H1 (cell line): ENCODE measurements around the gene KBTBD13. TPM values are rescaled to one million over a fixed set of nuclear protein-coding genes. Genes with fewer than 3 reads are reported as not detected.

Experiments
- CTCF ChIA-PET: fragments of 300-600 bp; sonication (Branson Sonifier 250); formaldehyde crosslinking; loops from one replicate; lab custom pipeline; 2021; ENCODE audit not compliant: partially characterized antibody; lab: Charles Lee
- POLR2A ChIA-PET: fragments of 300-600 bp; sonication (Branson Sonifier 250); formaldehyde crosslinking; loops from one replicate; lab custom pipeline; 2021; ENCODE audit warnings: inconsistent platforms; ENCODE audit not compliant: partially characterized antibody; lab: Charles Lee
- DNase-seq, 2 experiments: peaks; one replicate each; pipeline versions ENCODE4 v3.0.0 to v3.0.0-alpha.2; 2010 to 2022; ENCODE audit warnings: low spot score in 2 of 2, low read depth in 1 of 2, mixed read lengths in 1 of 2
- FAIRE-seq: peaks from 2 replicates; lab custom pipeline; 2011; peaks lifted over from hg19 to GRCh38; lab: Jason Lieb, UNC
- H2AFZ ChIP-seq: 2 replicates; pipeline ENCODE4 v1.8.1; 2012; ENCODE audit warnings: low read length, inconsistent platforms
- H2AK5ac ChIP-seq: 2 replicates; pipeline ENCODE4 v1.6.1; 2013; ENCODE audit warnings: low read depth, low read length
- H2BK120ac ChIP-seq: replicated peaks from 2 replicates; pipeline ENCODE3; 2013; ENCODE audit warnings: low read depth, low read length, inconsistent platforms
- H2BK12ac ChIP-seq: 2 replicates; pipeline ENCODE4 v1.6.1; 2013; ENCODE audit warnings: low read depth, low read length
- H2BK15ac ChIP-seq: 2 replicates; pipeline ENCODE4 v1.6.1; 2013; ENCODE audit warnings: low read length
- H2BK20ac ChIP-seq: 2 replicates; pipeline ENCODE4 v1.6.1; 2013; ENCODE audit warnings: low read length
- H2BK5ac ChIP-seq: 2 replicates; pipeline ENCODE4 v1.6.1; 2013; ENCODE audit warnings: low read depth, low read length
- H3K14ac ChIP-seq: 2 replicates; pipeline ENCODE4 v1.6.1; 2013; ENCODE audit warnings: inconsistent platforms; ENCODE audit not compliant: insufficient read length
- H3K18ac ChIP-seq: 2 replicates; pipeline ENCODE4 v1.6.1; 2013; ENCODE audit warnings: low read length; ENCODE audit errors: extremely low read depth
- H3K23ac ChIP-seq: 2 replicates; pipeline ENCODE4 v1.6.1; 2013; ENCODE audit warnings: inconsistent platforms; ENCODE audit not compliant: insufficient read length
- H3K23me2 ChIP-seq: 2 replicates; pipeline ENCODE4 v1.6.1; 2013; ENCODE audit warnings: low read depth, low read length
- H3K27ac ChIP-seq: 2 replicates; pipeline ENCODE4 v1.6.1; 2011; ENCODE audit warnings: low read depth, low read length, inconsistent platforms
- H3K27me3 ChIP-seq, 4 experiments: replicated peaks in 1 of 4; 1 replicate in 1 of 4; 2 replicates in 3 of 4; pipeline versions ENCODE4 v1.6.1 to v1.8.1; 2011 to 2013; ENCODE audit warnings: low read length in 3 of 4, mild to moderate bottlenecking in 3 of 4, inconsistent platforms in 2 of 4, mixed read lengths in 2 of 4, moderate library complexity in 1 of 4; ENCODE audit not compliant: control insufficient read depth in 3 of 4, insufficient read depth in 3 of 4; ENCODE audit errors: extremely low read depth in 1 of 4
- H3K36me3 ChIP-seq, 4 experiments: 2 replicates each; pipeline versions ENCODE4 v1.6.1 to v1.8.1; 2011 to 2013; ENCODE audit warnings: mild to moderate bottlenecking in 4 of 4, low read length in 3 of 4, moderate library complexity in 2 of 4, control low read depth in 1 of 4, inconsistent platforms in 1 of 4; ENCODE audit not compliant: insufficient read depth in 4 of 4, control insufficient read depth in 2 of 4
- H3K4ac ChIP-seq: replicated peaks from 2 replicates; pipeline ENCODE3; 2013; ENCODE audit warnings: low read length, low read depth, mixed read lengths, inconsistent platforms; ENCODE audit not compliant: insufficient read length
- H3K4me1 ChIP-seq, 4 experiments: replicated peaks in 1 of 4; 1 replicate in 1 of 4; 2 replicates in 3 of 4; pipeline versions ENCODE4 v1.6.1 to v1.8.1; 2011 to 2013; ENCODE audit warnings: low read length in 3 of 4, inconsistent platforms in 2 of 4, mixed read lengths in 1 of 4; ENCODE audit not compliant: insufficient read depth in 4 of 4, control insufficient read depth in 3 of 4
- H3K4me2 ChIP-seq, 2 experiments: 2 replicates each; pipeline versions ENCODE4 v1.6.1 to v1.8.1; 2011 to 2013; ENCODE audit warnings: low read depth in 2 of 2, low read length in 2 of 2, control low read depth in 1 of 2, inconsistent platforms in 1 of 2, mild to moderate bottlenecking in 1 of 2; ENCODE audit not compliant: insufficient read depth in 1 of 2
- H3K4me3 ChIP-seq, 4 experiments: fragments of 200-600, 300-600 bp in 1 of 4; sonication (generic), shearing (Covaris generic), sonication (Bioruptor Twin) in 1 of 4; 2 replicates each; pipeline versions ENCODE4 v1.5.1 to v1.8.1; 2011 to 2016; ENCODE audit warnings: low read length in 4 of 4, low read depth in 3 of 4, control low read depth in 2 of 4, inconsistent platforms in 2 of 4, mild to moderate bottlenecking in 2 of 4, mixed read lengths in 1 of 4, moderate library complexity in 1 of 4; ENCODE audit not compliant: insufficient read depth in 2 of 4; ENCODE audit errors: extremely low read depth in 1 of 4
- H3K56ac ChIP-seq: replicated peaks from 2 replicates; pipeline ENCODE3; 2013; ENCODE audit warnings: low read depth, mild to moderate bottlenecking, mixed read lengths, low read length, inconsistent platforms; ENCODE audit not compliant: insufficient read length
- H3K79me1 ChIP-seq: 2 replicates; pipeline ENCODE4 v1.6.1; 2013; ENCODE audit warnings: low read depth, low read length, control low read depth
- H3K79me2 ChIP-seq, 2 experiments: 2 replicates each; pipeline versions ENCODE4 v1.6.1 to v1.8.1; 2012 to 2013; ENCODE audit warnings: low read length in 2 of 2, mild to moderate bottlenecking in 2 of 2, inconsistent platforms in 1 of 2; ENCODE audit not compliant: insufficient read depth in 2 of 2, control insufficient read depth in 1 of 2
- H3K9ac ChIP-seq, 4 experiments: replicated peaks in 1 of 4; 1 replicate in 1 of 4; 2 replicates in 3 of 4; pipeline versions ENCODE4 v1.6.1 to v1.8.1; 2011 to 2013; ENCODE audit warnings: low read depth in 3 of 4, low read length in 3 of 4, control low read depth in 2 of 4, mild to moderate bottlenecking in 2 of 4, moderate library complexity in 2 of 4, inconsistent platforms in 1 of 4; ENCODE audit errors: extremely low read depth in 1 of 4
- H3K9me3 ChIP-seq, 2 experiments: 2 replicates each; pipeline versions ENCODE4 v1.6.1 to v1.8.1; 2012 to 2013; ENCODE audit warnings: mild to moderate bottlenecking in 2 of 2, moderate library complexity in 2 of 2, control low read depth in 1 of 2, inconsistent platforms in 1 of 2, low read depth in 1 of 2, low read length in 1 of 2, mixed read lengths in 1 of 2; ENCODE audit not compliant: insufficient read depth in 2 of 2
- H4K20me1 ChIP-seq, 2 experiments: replicated peaks in 1 of 2; 2 replicates each; pipeline versions ENCODE3 to v1.8.1; 2011 to 2013; ENCODE audit warnings: inconsistent platforms in 2 of 2, low read length in 2 of 2, mild to moderate bottlenecking in 1 of 2; ENCODE audit not compliant: insufficient read depth in 2 of 2, control insufficient read depth in 1 of 2
- H4K5ac ChIP-seq: 2 replicates; pipeline ENCODE4 v1.6.1; 2013; ENCODE audit warnings: low read length, low read depth, mixed read lengths, inconsistent platforms; ENCODE audit not compliant: insufficient read length
- H4K8ac ChIP-seq: 2 replicates; pipeline ENCODE4 v1.8.0; 2013; ENCODE audit warnings: mild to moderate bottlenecking, moderate library complexity, low read length, inconsistent platforms; ENCODE audit not compliant: insufficient read depth; ENCODE audit errors: extremely low read depth
- H4K91ac ChIP-seq: replicated peaks from 2 replicates; pipeline ENCODE3; 2013; ENCODE audit warnings: low read length, mixed read lengths, inconsistent platforms; ENCODE audit not compliant: insufficient read length
- CREB1 ChIP-seq: IDR thresholded peaks from 2 replicates; pipeline ENCODE4 v1.6.1; 2012; ENCODE audit warnings: inconsistent platforms
- GABPA ChIP-seq: IDR thresholded peaks from 2 replicates; pipeline ENCODE4 v1.6.1; 2011; ENCODE audit warnings: mild to moderate bottlenecking, low read length, moderate library complexity, borderline replicate concordance; ENCODE audit not compliant: insufficient read depth
- HDAC2 ChIP-seq, 2 experiments: fragments of 300-600 bp in 1 of 2; sonication (generic) in 1 of 2; IDR thresholded peaks; 2 replicates each; pipeline ENCODE4 v1.6.1; 2011 to 2012; ENCODE audit warnings: low read depth in 2 of 2, low read length in 2 of 2, mild to moderate bottlenecking in 2 of 2, moderate library complexity in 2 of 2, borderline replicate concordance in 1 of 2, inconsistent platforms in 1 of 2
- MAX ChIP-seq: IDR thresholded peaks from 2 replicates; pipeline ENCODE4 v1.6.1; 2012; ENCODE audit warnings: inconsistent platforms
- NRF1 ChIP-seq: IDR thresholded peaks from 2 replicates; pipeline ENCODE4 v1.6.1; 2011; ENCODE audit warnings: mild to moderate bottlenecking, low read depth, low read length, improper control_type of control experiment
- SAP30 ChIP-seq: fragments of 300-600 bp; sonication (generic); IDR thresholded peaks from 2 replicates; pipeline ENCODE4 v1.7.1; 2012; ENCODE audit warnings: low read length, moderate library complexity, mild to moderate bottlenecking, inconsistent platforms; ENCODE audit not compliant: insufficient read depth, insufficient replicate concordance
- SIN3A ChIP-seq, 2 experiments: IDR thresholded peaks in 1 of 2; conservative IDR thresholded peaks in 1 of 2; 2 replicates each; pipeline ENCODE4 v1.6.1; 2011 to 2012; ENCODE audit warnings: low read length in 2 of 2, improper control_type of control experiment in 1 of 2, low read depth in 1 of 2, mild to moderate bottlenecking in 1 of 2
- YY1 ChIP-seq: IDR thresholded peaks from 2 replicates; pipeline ENCODE4 v1.6.1; 2011; ENCODE audit warnings: low read depth, mild to moderate bottlenecking, low read length
- WGBS, 2 experiments: shearing (Covaris generic) in 1 of 2; methylation state at CpG; one replicate each; pipeline versions ENCODE4 v1.1.6 to v1.1.7; 2013 to 2015; ENCODE audit warnings: low lambda C conversion rate in 2 of 2, mixed read lengths in 2 of 2, inconsistent platforms in 1 of 2, low coverage in 1 of 2, missing lambda C conversion rate in 1 of 2; ENCODE audit not compliant: insufficient replicate concordance in 2 of 2, insufficient coverage in 1 of 2, insufficient read length in 1 of 2; ENCODE audit errors: extremely low coverage in 1 of 2, missing lambda C conversion rate in 1 of 2; 5-methylcytosine and 5-hydroxymethylcytosine counted together
- polyA plus RNA-seq, 7 experiments: library from polyadenylated mRNA; depleted of rRNA in 3 of 7; stranded (reverse) in 5 of 7; unstranded in 2 of 7; fragments of >200 nt in 5 of 7; fragments of 200-250 nt in 2 of 7; gene quantifications; 1 replicate in 5 of 7; 2 replicates in 1 of 7; 4 replicates in 1 of 7; pipeline versions ENCODE4 v1.2.1 to v1.2.3, GENCODE V29; 2011 to 2013; ENCODE audit warnings: missing spikeins in 2 of 7, mixed read lengths in 2 of 7
- total RNA-seq: library from RNA; stranded (reverse); fragmentation: NEBNext Ultra II Directional; extraction: Animal tissue kit (Norgen Biotek cat#: 25700); gene quantifications from 2 replicates; pipeline ENCODE4 v1.2.1, GENCODE V29; 2021
- TF ChIP-seq, protein P1 (sequence below): IDR thresholded peaks from 2 replicates; pipeline ENCODE4 v1.6.1; 2012; ENCODE audit warnings: low read length, inconsistent platforms

The KBTBD13 gene
- total and polyA plus RNA-seq, 2 of the 8 experiments (the other 6 are each of a cell fraction or from before 2014, with no cell fraction given): not detected

DNA sequence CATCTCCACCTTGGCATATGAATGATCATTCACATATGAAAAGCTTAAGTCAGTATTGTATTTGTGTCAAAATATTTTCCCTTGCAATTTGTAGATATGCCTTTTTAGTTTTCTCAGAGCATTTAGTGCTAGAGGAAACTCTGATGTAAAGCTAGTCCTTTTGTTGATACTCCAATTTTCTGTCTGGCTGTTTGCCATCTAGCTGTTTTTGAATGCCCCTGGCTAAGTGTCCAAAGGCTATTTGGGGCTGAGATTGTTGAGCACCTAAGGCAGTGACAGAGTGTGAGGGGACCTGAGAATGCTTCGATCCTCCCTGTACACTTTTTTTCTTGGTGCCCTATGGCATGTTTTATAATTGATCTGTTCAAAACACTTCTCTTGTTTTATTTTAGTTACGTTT lies 28.3 kb upstream of the KBTBD13 start:
- Histone ChIP-seq H4K91ac (no peak overlapping the region), H3K9ac (no peak overlapping the region), H3K36me3 (no peaks in the 10 kb centered on the region), H3K4ac (no peak overlapping the region), H2BK5ac (no peak overlapping the region), H3K4me3 (no peak overlapping the region), H3K27ac (no peak overlapping the region), H3K56ac (no peak overlapping the region), H4K8ac (no peak overlapping the region), H3K4me1 (no peaks in the 10 kb centered on the region; a peak in 1 of 7 replicates), H3K14ac (no peak overlapping the region), H3K27me3 (no peaks in the 10 kb centered on the region; a peak in 2 of 7 replicates), H2BK120ac (no peak overlapping the region), H3K79me1 (no peaks in the 10 kb centered on the region), H3K79me2 (no peaks in the 10 kb centered on the region), H3K9me3 (no peaks in the 10 kb centered on the region), H3K23me2 (no peaks in the 10 kb centered on the region), H2AFZ (no peak overlapping the region), H2BK20ac (no peak overlapping the region), H3K4me2 (no peak overlapping the region), H2BK15ac (no peak overlapping the region), H2AK5ac (no peak overlapping the region), H4K20me1 (no peaks in the 10 kb centered on the region), H2BK12ac (no peak overlapping the region), H4K5ac (no peak overlapping the region), H3K23ac (no peak overlapping the region), H3K18ac (no peak overlapping the region)
- CTCF ChIA-PET: interaction anchor here (0.6 to 33.2 kb wide), 8 partner anchors 14 to 1635 kb away, joined by 3 to 1213 read pairs (median 4); partner anchors contain the start of genes KBTBD13 and RASL12
- 76% methylated on average over 2 of the region's 2 CpGs; no CpG with 5 or more reads in 1 of the 2 experiments for WGBS, 2 experiments
- POLR2A ChIA-PET: interaction anchor here (1.0 kb wide), 1 partner anchor 9 kb away, joined by 3 read pairs; no protein-coding TSS in a partner anchor
- TF ChIP-seq SIN3A (conservative IDR thresholded peaks at IDR 0.05 in 1 of 2, IDR thresholded peaks at IDR 0.05 in 1 of 2; ENCODE audit: low read depth in 1 of 2, low read length in 2 of 2): no peak
- no peak for TF ChIP-seq CREB1
- no peak for TF ChIP-seq NRF1
- TF ChIP-seq SAP30: no peak
- no peak for TF ChIP-seq HDAC2 (IDR thresholded peaks at IDR 0.05; ENCODE audit: borderline replicate concordance in 1 of 2, low read depth in 2 of 2, low read length in 2 of 2)
- no peak for TF ChIP-seq YY1
- no peak for TF ChIP-seq MAX
- TF ChIP-seq, protein P1, sequence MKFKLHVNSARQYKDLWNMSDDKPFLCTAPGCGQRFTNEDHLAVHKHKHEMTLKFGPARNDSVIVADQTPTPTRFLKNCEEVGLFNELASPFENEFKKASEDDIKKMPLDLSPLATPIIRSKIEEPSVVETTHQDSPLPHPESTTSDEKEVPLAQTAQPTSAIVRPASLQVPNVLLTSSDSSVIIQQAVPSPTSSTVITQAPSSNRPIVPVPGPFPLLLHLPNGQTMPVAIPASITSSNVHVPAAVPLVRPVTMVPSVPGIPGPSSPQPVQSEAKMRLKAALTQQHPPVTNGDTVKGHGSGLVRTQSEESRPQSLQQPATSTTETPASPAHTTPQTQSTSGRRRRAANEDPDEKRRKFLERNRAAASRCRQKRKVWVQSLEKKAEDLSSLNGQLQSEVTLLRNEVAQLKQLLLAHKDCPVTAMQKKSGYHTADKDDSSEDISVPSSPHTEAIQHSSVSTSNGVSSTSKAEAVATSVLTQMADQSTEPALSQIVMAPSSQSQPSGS: no peak
- no peak for TF ChIP-seq GABPA
- DNase-seq: no peak
- no peak for FAIRE-seq
